NCI-H2227 treated with DMSO at 0.1 percent for 48 hours (cell line): ENCODE measurements around the gene DEGS2.

ENCODE experiments used
- DNase-seq: peaks from one replicate; lab custom pipeline; 2025; lab: John Stamatoyannopoulos, UW

Gene DEGS2

DNA sequence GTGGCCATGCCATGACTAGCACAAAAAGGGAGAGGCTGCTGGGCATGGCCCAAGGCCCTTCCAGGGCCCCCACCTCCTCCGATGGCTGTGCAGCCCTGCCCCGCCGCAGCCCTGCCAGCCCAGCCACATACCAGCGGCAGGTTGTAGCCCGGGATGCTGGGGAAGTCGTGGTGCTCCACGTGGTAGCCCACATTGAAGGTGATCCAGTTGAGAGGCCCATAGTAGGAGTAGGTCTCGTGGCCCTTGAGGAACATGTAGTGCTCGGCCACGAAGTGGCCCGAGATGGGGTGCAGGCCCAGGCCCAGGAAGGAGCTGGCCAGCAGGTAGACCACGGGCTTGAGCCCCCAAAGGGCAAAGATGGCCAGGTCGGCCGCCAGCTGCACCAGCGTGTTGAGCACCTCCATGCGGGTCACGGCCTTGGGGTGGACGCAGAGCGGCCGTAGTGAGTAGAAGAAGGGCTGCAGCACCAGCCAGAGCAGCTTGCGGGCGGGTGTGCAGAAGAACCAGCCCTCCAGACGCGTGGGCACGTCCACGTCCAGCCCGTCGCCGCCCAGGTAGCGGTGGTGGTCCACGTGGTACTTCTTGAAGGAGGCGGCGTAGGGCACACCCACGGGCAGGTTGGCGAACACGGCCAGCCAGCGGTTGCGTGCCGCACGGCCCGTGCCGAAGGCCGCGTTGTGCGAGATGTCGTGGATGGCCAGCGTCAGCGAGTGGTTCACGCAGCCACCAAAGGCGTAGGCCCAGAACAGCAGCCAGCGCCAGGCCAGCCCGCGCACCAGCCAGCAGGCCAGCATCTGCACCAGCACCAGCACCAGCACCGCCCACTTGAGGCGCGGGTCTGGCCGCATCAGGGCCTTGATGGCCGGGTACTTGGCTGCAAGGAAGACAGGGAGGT, 10.4 kb downstream of the DEGS2 start:
- no peak for DNase-seq

- DNase-seq = no peak
Measured at GRCh38 chr14:100147691-100148464, 11.6 kb downstream of the DEGS2 start.

- no peak for DNase-seq
Measured at GRCh38 chr14:100147181-100147631, 12.2 kb downstream of the DEGS2 start.

- DNase-seq = no peak
Measured at GRCh38 chr14:100146531-100147091, 12.8 kb downstream of the DEGS2 start.

DNA sequence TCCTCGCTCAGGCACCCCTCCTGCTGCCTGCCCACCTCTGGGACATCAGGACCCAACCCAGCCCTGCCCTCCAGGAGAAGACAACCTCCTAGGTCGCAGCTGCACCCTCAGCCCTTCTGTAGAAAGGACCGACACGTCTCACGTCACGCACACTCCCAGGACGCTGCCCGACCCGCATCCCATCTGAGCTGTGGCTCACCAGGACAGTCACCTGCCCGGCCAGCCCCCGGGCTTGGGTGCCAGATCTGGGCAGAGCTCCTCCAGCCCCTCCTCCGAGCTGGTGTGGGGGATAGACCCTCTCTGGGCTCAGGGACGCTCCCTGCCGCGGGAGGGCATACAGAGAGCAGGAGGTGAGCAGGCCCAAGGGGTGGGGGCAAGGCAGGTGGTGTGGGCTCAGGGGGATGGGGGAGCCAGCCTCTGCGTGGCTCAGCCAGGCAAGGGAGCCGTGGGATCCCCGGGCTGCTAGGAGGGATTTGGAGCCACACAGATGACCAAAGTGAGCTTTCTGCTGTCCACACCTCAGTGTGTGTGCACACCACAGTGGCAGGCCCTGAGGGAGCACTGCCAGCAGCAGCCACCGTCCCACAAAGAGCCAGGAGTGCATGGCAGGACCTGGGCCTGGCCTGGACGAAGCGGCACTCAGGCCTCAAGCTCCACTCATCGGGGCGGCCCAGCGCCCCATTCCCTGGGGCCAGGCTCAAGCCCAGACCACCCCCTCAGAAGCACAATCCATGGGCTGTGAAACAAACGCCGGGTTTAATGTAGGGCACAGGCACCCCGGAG, 13.6 kb downstream of the DEGS2 start:
- no peak for DNase-seq

DNA sequence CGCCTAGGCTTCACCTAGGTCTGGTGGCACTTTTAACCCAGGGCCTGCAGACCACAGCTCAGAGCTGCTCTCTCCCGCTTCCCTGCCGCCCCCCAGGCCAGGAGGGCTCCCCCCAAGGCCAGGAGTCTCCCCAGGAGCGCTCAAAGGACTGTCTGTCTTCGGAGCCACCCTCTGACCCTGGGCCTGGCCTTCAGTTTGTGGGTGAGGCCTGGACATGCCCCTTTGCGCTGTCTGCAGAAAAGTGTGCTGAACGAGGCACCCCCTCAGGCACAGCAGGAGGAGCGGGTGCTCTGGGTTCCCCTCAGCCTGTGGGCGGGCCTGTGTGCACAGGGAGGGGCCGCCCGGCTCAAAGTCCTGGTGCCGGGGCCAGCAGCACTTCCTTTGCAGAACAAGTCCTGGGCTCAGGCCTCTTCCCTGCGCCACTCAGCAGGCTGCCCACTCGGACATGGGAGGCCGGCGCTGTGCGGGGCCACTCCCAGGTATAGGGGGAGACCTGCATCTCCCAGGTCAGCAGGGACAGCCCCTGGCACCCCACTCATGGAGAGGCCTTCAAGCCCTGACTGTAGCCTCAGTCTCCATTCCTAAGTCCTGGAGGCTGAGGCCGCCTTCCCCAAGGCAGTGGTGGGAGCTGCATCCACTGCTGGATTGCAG, 14.3 kb downstream of the DEGS2 start:
- DNase-seq = no peak

GRCh38 chr14:100144645-100144995, 14.8 kb downstream of the DEGS2 start:
- no peak for DNase-seq

DNA sequence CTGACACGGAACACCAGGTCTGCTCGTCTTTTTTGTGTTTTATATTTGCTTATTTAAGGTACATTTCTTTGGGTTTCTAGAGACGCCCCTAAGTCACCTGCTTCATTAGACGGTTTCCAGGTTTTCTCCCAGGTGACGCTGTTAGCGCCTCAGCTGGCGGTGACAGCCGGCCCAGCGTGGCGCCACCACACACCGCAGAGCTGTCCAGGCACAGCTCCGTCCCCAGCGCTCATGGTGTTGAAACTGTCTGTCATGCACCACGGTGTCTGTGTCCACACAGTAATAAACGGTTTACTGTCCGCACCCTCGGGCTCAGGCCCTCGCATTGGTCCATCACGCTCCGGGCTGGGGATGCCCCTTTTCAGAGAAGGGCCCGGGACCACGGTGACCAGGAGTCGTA, 15.5 kb downstream of the DEGS2 start:
- no peak for DNase-seq

- no peak for DNase-seq
Measured at GRCh38 chr14:100143523-100143922, 15.9 kb downstream of the DEGS2 start.

GRCh38 chr14:100142073-100143040, 17.1 kb downstream of the DEGS2 start:
- no peak for DNase-seq

DNA sequence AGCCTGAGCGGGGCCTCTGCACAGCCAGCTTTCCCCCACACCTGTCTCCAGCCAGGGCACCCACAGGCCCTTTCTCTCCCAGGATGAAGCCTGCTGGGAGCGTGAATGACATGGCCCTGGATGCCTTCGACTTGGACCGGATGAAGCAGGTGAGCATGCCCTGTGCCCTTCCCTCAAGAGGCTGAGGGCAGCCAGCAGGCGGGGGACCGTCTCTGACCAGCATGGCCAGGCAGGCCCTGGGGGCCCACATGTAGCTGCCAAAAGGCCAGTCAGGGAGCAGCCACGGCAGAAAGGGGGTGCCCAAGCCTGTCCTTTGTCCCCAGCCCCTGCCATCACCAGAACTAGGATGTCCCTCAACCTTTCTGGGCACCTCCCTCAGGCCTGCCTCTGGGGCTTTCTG, 18.3 kb downstream of the DEGS2 start:
- no peak for DNase-seq

GRCh38 chr14:100140452-100141078, 18.9 kb downstream of the DEGS2 start:
- peak; percentile 29 for DNase-seq

DNA sequence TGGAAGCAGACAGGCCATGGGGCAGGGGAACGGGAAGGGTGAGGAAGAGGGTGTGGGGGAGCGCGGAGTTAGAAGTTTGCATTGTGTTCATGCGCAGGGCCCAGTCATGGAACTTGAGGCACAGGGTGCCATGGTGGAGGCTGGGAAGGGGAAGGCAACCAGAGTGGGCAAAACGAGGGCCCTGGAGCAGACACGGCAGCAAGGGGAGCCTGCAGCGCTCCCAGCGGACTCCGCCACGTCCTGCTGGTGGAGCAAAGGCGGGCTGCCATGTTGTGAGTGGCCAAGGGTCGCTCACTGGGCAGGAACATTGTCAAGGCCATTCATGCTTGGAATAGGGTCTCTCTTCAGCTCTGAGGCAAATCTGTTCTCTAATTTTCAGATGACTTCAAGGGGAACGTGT, 20.5 kb downstream of the DEGS2 start:
- no peak for DNase-seq

DNA sequence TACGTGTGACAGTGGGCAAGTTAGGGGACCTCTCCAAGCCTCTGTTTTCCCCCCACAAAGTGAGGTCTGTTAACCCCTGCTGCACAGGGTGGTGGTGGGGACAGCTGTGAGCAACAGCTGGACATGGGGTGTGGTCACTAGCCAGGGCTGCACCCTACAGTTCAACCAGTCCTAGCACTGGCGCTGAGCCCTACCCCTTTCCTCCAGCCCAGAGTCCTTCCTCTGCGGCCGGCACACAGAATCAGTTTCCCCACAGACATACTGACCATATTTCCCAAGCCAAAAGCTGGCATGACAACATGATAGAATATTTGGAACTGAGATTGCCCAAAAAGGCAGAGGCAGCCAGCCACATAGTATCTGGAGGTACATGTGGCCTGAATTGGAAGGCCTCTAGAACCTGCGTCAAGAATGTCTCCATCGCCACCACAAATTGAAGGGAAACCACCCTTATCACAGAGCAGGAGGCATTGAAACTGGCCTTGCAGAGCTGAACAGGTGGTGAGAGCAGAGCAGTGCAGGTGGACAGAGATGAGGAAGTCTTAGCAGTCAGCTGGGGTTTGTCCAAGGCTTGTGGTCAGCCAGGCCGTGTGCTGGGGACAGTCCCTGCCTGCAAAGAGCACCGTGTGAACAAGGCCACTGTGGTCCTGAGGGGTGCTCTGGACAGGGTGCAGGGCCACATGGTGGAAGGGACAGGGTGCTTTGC, 21.2 kb downstream of the DEGS2 start:
- DNase-seq = no peak

DNA sequence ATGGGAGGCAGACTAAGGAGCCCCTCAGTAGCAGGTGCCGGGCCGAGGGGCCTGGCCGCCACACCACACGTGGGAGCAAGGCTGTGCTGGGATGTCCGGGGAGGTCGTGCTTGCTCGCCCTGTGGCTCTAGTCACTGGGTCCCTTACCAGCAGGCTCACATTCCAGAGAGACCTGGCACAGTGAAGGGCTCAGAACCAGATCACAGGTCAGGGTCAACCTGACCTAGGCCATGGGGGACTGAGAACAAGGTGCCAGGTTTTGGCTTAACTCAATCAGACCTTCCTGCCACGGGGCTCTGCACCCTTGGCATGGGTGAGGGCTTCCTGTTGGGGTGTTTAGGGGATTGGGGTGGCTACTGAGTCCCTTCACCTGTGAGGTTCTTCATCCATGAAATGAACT, 22.3 kb downstream of the DEGS2 start:
- no peak for DNase-seq

- DNase-seq = no peak
Measured at GRCh38 chr14:100135784-100136183, 23.7 kb downstream of the DEGS2 start.

DNA sequence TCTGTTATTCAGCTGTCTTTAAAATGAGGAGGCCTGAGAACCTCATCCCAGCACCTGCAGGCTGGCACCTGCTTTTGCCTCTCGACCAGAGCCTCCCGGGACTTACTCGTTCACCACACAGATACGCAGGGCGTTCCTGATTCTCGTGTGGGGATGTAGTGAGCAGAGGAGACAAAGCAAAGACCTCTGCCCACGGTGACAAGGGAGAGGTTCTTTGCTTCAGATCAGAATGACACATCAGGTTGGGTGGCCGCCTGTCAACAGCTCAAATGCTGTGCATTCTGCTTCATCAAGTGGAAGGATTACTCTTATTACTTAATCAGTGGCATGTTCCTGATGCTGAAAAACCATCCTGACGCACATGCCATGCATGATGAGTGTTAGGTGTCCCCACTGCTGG, 24.4 kb downstream of the DEGS2 start:
- DNase-seq = no peak

DNA sequence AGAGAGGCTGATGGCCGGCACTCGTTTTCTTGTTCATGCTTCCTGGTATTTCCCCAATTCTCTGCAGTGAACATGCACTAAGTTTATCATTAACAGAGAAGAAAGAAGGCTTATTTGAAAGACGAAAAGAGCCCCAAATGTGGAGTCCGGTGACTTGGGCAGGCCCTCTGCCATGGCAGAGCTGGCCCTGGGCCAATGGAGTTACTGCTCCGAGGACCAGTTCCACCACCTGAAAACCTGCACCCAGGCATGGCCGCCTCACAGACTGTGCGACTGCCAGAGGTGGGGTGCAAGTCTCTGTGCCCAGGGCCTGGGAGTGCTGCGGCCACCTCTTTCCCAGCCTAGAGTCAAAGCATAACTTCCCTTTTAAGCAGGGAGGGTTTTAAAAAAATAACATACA, 24.9 kb downstream of the DEGS2 start:
- DNase-seq = no peak

- DNase-seq = no peak
Measured at GRCh38 chr14:100132903-100133510, 26.4 kb downstream of the DEGS2 start.
